K562 (cell line): Measurements from ENCODE around the gene AHCYL1. TPM values are rescaled to one million over a fixed set of nuclear protein-coding genes. Genes with fewer than 3 reads are reported as not detected.

Source experiments
- ATAC-seq: fragments of 200-7000 bp; cut with Tn5 transposase; 3 replicates; pipeline ENCODE4 v1.9.1; 2020; ENCODE audit warnings: moderate library complexity
- BruUV-seq: library from RNA; stranded (reverse); fragments of 400-500 nt; replicated peaks from 2 replicates; lab custom pipeline; 2021; lab: Mats Ljungman, UMichigan
- CTCF ChIA-PET: fragments of 300-600 bp; formaldehyde crosslinking; extraction: SDS; loops from one replicate; lab custom pipeline; 2021; ENCODE audit warnings: low intra/inter-chr PET ratio; lab: Yijun Ruan, JAX
- POLR2A ChIA-PET: fragments of 300-600, 350-650 bp; sonication (Branson Sonifier 250); formaldehyde crosslinking; extraction: SDS; loops from one replicate; lab custom pipeline; 2021; ENCODE audit warnings: antibody characterized with exemption, inconsistent platforms; lab: Yijun Ruan, JAX
- DNase-seq, 4 experiments: peaks; one replicate each; pipeline versions ENCODE4 v3.0.0 to v3.0.0-alpha.2; 2011 to 2018; ENCODE audit warnings: low spot score in 3 of 4, mixed read lengths in 3 of 4; ENCODE audit errors: extremely low read depth in 1 of 4
- FAIRE-seq: peaks from 2 replicates; lab custom pipeline; 2011; peaks lifted over from hg19 to GRCh38; lab: Jason Lieb, UNC
- H2AFZ ChIP-seq: 2 replicates; pipeline ENCODE4 v1.6.0; 2011; ENCODE audit warnings: low read depth, low read length, control low read depth, inconsistent platforms
- H3K27ac ChIP-seq: fragments of 200-600 bp; 3 replicates; pipeline ENCODE4 v1.8.0; 2011; ENCODE audit warnings: low read depth, mild to moderate bottlenecking, control low read depth, inconsistent platforms, low read length, moderate library complexity, mixed read lengths; ENCODE audit errors: extremely low read depth
- H3K27me3 ChIP-seq, 2 experiments: fragments of 300-600 bp in 1 of 2; 2 replicates in 1 of 2; 3 replicates in 1 of 2; pipeline versions ENCODE4 v1.6.0 to v1.8.0; 2011; ENCODE audit warnings: inconsistent platforms in 2 of 2, low read length in 2 of 2, mild to moderate bottlenecking in 1 of 2, mixed read lengths in 1 of 2, moderate library complexity in 1 of 2; ENCODE audit not compliant: control insufficient read depth in 2 of 2, insufficient read depth in 2 of 2
- H3K36me3 ChIP-seq: fragments of 300-600 bp; 3 replicates; pipeline ENCODE4 v1.8.0; 2011; ENCODE audit warnings: mild to moderate bottlenecking, low read length, inconsistent platforms; ENCODE audit not compliant: control insufficient read depth, insufficient read depth
- H3K4me1 ChIP-seq, 2 experiments: fragments of 200-600 bp in 1 of 2; replicated peaks in 1 of 2; 2 replicates in 1 of 2; 3 replicates in 1 of 2; pipeline versions ENCODE4 v1.5.1 to v1.8.0; 2011; ENCODE audit warnings: inconsistent platforms in 2 of 2, low read length in 2 of 2, mild to moderate bottlenecking in 1 of 2, mixed read lengths in 1 of 2, moderate library complexity in 1 of 2; ENCODE audit not compliant: control insufficient read depth in 2 of 2, insufficient read depth in 2 of 2
- H3K4me2 ChIP-seq: 2 replicates; pipeline ENCODE4 v1.6.1; 2011; ENCODE audit warnings: low read length, control low read depth, inconsistent platforms, mixed read lengths; ENCODE audit not compliant: insufficient read depth
- H3K4me3 ChIP-seq: fragments of 200-600 bp; sonication (generic), shearing (Covaris generic); 2 replicates; pipeline ENCODE4 v1.5.1; 2016; ENCODE audit warnings: control low read depth, inconsistent platforms
- H3K79me2 ChIP-seq: fragments of 200-600 bp; 3 replicates; pipeline ENCODE4 v1.8.0; 2011; ENCODE audit warnings: low read length, inconsistent platforms; ENCODE audit not compliant: control insufficient read depth, insufficient read depth
- H3K9ac ChIP-seq, 2 experiments: 2 replicates each; pipeline versions ENCODE4 v1.6.0 to v1.6.1; 2011; ENCODE audit warnings: low read depth in 2 of 2, low read length in 2 of 2, control low read depth in 1 of 2, inconsistent platforms in 1 of 2, mild to moderate bottlenecking in 1 of 2, mixed read lengths in 1 of 2; ENCODE audit not compliant: insufficient read depth in 1 of 2
- H3K9me1 ChIP-seq: one replicate; pipeline ENCODE4 v1.6.0; 2011; ENCODE audit warnings: inconsistent platforms, mild to moderate bottlenecking, low read length, moderate library complexity; ENCODE audit not compliant: control insufficient read depth, insufficient read depth
- H3K9me3 ChIP-seq: replicated peaks from 2 replicates; pipeline ENCODE4 v1.5.1; 2011; ENCODE audit warnings: low read depth, low read length, inconsistent platforms; ENCODE audit not compliant: control insufficient read depth, insufficient read depth
- H4K20me1 ChIP-seq: replicated peaks from 2 replicates; pipeline ENCODE4 v1.6.1; 2011; ENCODE audit warnings: low read length, inconsistent platforms, mixed read lengths; ENCODE audit not compliant: control insufficient read depth, insufficient read depth
- CEBPB ChIP-seq: fragments of 450-650 bp; IDR thresholded peaks from 2 replicates; pipeline ENCODE4 v1.6.1; 2016; ENCODE audit warnings: missing genetic modification characterization, missing compliant biosample characterization
- CEBPG ChIP-seq, 3 experiments: fragments of 200-800 bp in 1 of 3; sonication (Bioruptor generic) in 1 of 3; sonication (generic) in 1 of 3; formaldehyde crosslinking in 1 of 3; IDR thresholded peaks in 2 of 3; conservative IDR thresholded peaks in 1 of 3; 2 replicates each; pipeline versions ENCODE4 v1.6.1 to v1.8.0; 2016 to 2022; ENCODE audit warnings: missing compliant biosample characterization in 2 of 3, missing genetic modification characterization in 2 of 3, mild to moderate bottlenecking in 1 of 3, missing genetic modification reagents in 1 of 3
- DACH1 ChIP-seq: fragments of 450-650 bp; IDR thresholded peaks from 2 replicates; pipeline ENCODE4 v1.6.1; 2018; ENCODE audit not compliant: partially characterized antibody
- GATAD2B ChIP-seq: fragments of 450-650 bp; IDR thresholded peaks from 2 replicates; pipeline ENCODE4 v1.6.1; 2017; ENCODE audit warnings: mild to moderate bottlenecking, borderline replicate concordance
- SIRT6 ChIP-seq: IDR thresholded peaks from one replicate; pipeline ENCODE4 v1.6.1; 2012; ENCODE audit warnings: low read depth, mild to moderate bottlenecking, control low read depth, inconsistent platforms, low read length, moderate library complexity
- ZNF224 ChIP-seq: sonication (generic); formaldehyde crosslinking; IDR thresholded peaks from 2 replicates; pipeline ENCODE4 v1.8.0; 2022; ENCODE audit warnings: mild to moderate bottlenecking, missing genetic modification reagents
- ZNF778 ChIP-seq: fragments of 450-650 bp; formaldehyde crosslinking; IDR thresholded peaks from 2 replicates; pipeline ENCODE4 v1.4.0; 2020; ENCODE audit warnings: mild to moderate bottlenecking, moderate library complexity
- WGBS: fragments of 100-300 bp; shearing (Covaris generic); methylation state at CpG from one replicate; pipeline ENCODE4 v1.1.6; 2016; ENCODE audit warnings: low coverage, mixed read lengths; ENCODE audit not compliant: insufficient coverage; ENCODE audit errors: missing lambda C conversion rate; 5-methylcytosine and 5-hydroxymethylcytosine counted together
- in situ Hi-C: fragments of 300-500 bp; cut with MboI; formaldehyde crosslinking; loops from 4 replicates; pipeline ENCODE4 v1.15.0; 2018; ENCODE audit warnings: inconsistent platforms, mixed read lengths
- intact Hi-C: fragments of 100-400 bp; cut with micrococcal nuclease; formaldehyde crosslinking; loops from 2 replicates; pipeline ENCODE4 v1.14.2; 2022
- polyA plus RNA-seq, 8 experiments: library from polyadenylated mRNA; depleted of rRNA in 4 of 8; stranded (reverse) in 5 of 8; unstranded in 3 of 8; fragments of >200 nt; fragmentation: Nextera tagmentation in 2 of 8; fragmentation: Illumina TruSeq in 1 of 8; extraction: Ambion mirVana in 2 of 8; extraction: Trizol in 1 of 8; gene quantifications; 2 replicates each; pipeline versions ENCODE4 v1.2.1 to v1.2.3, GENCODE V29; 2011 to 2014; ENCODE audit warnings: inconsistent platforms in 1 of 8, missing spikeins in 1 of 8
- total RNA-seq, 7 experiments: library from RNA; depleted of rRNA in 6 of 7; stranded (reverse); fragments of >200 nt in 6 of 7; fragmentation: Illumina TruSeq in 2 of 7; extraction: Trizol in 2 of 7; gene quantifications; 2 replicates each; pipeline versions ENCODE4 v1.2.1 to v1.2.3, GENCODE V29; 2011 to 2021; ENCODE audit warnings: low replicate concordance in 1 of 7
- TF ChIP-seq, protein P1 (sequence below), 2 experiments: fragments of 450-650 bp in 1 of 2; sonication (generic) in 1 of 2; formaldehyde crosslinking in 1 of 2; IDR thresholded peaks in 1 of 2; conservative IDR thresholded peaks in 1 of 2; 2 replicates each; pipeline versions ENCODE4 v1.6.1 to v1.8.1; 2016 to 2023; ENCODE audit warnings: mild to moderate bottlenecking in 2 of 2, moderate library complexity in 2 of 2, inconsistent platforms in 1 of 2, missing genetic modification reagents in 1 of 2
- TF ChIP-seq, protein P2 (sequence below), 3 experiments: IDR thresholded peaks in 2 of 3; conservative IDR thresholded peaks in 1 of 3; 2 replicates each; pipeline ENCODE4 v1.5.1; 2011 to 2012; ENCODE audit warnings: low read length in 3 of 3, mild to moderate bottlenecking in 3 of 3, control low read depth in 2 of 3, improper control_type of control experiment in 1 of 3, inconsistent platforms in 1 of 3, low read depth in 1 of 3, mixed read lengths in 1 of 3, moderate library complexity in 1 of 3; ENCODE audit not compliant: insufficient read depth in 2 of 3
- TF ChIP-seq, protein P3 (sequence below): fragments of 450-650 bp; formaldehyde crosslinking; IDR thresholded peaks from 2 replicates; pipeline ENCODE4 v1.4.0; 2020; ENCODE audit warnings: mild to moderate bottlenecking, moderate library complexity
- TF ChIP-seq, protein P4 (sequence below): fragments of 450-650 bp; IDR thresholded peaks from 2 replicates; pipeline ENCODE4 v1.6.1; 2016; ENCODE audit warnings: missing biosample characterization, missing genetic modification characterization

AHCYL1 gene
- total and polyA plus RNA-seq, 9 of the 15 experiments (the other 6 are each of a cell fraction or from before 2014, with no cell fraction given): 27.3 to 118 (median 44.5) TPM

DNA sequence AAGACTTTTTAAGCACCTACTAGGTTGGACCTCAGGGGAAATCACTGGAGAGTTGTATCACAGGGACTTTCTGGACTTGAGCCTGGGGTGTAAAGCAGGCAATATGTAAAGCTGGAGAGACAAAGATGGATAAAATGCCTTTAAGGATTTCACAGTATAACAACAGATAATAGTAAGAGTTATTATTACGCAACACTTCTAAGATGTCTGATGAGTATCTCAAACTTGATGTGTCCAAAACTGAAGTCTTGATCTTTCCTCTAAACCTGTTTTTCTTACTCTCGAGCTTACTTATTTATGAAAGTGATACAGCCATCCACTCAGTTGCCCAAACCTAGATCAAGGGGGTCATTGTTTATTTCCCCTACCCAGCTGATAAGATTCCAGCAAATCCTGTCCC is 47.8 kb downstream of the AHCYL1 start:
- intact Hi-C loops (loop anchor here (5.0 kb wide), 1 partner anchor 305 kb away; the partner anchor contains the start of gene RBM15), in situ Hi-C loops (no loop called here)
- Histone ChIP-seq H3K4me3 (no peak overlapping the region), H2AFZ (peak overlapping the region; percentile 92; the same call in 1 of the 2 replicates), H3K4me1 (peaks cover 16 to 40% of the 10 kb centered on the region in 2 experiments), H3K27me3 (no peaks in the 10 kb centered on the region), H3K9ac (no peak overlapping the region), H4K20me1 (peaks cover 5% of the 10 kb centered on the region; the same call in 1 of the 2 replicates), H3K36me3 (peaks cover 9% of the 10 kb centered on the region), H3K79me2 (peaks cover 27% of the 10 kb centered on the region), H3K9me3 (no peaks in the 10 kb centered on the region), H3K27ac (no peak overlapping the region), H3K9me1 (no peaks in the 10 kb centered on the region), H3K4me2 (no peak overlapping the region)
- no TSS peak for BruUV-seq
- POLR2A ChIA-PET: interaction anchor here (0.6 to 14.6 kb wide), 5 partner anchors 12 to 49 kb away, joined by 3 to 200 read pairs (median 3); no protein-coding TSS in a partner anchor
- 69% methylated on average over 2 of the region's 2 CpGs for WGBS
- TF ChIP-seq CEBPB (tag) (peak; percentile 99), SIRT6 (no peak), DACH1 (peak; percentile 41), CEBPG (CRISPR knock-in tag; IDR thresholded peaks at IDR 0.05) (peak; percentile 50), CEBPG (tag; conservative IDR thresholded peaks at IDR 0.05 in 1 of 2, IDR thresholded peaks at IDR 0.05 in 1 of 2) (peak; percentile 96 to 100), ZNF778 (CRISPR knock-in tag) (no peak), ZNF224 (CRISPR knock-in tag) (no peak), GATAD2B (0 out of 2 replicates have a peak, but pooled peaks have one; percentile 20)
- TF ChIP-seq, protein P1, sequence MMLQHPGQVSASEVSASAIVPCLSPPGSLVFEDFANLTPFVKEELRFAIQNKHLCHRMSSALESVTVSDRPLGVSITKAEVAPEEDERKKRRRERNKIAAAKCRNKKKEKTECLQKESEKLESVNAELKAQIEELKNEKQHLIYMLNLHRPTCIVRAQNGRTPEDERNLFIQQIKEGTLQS (IDR thresholded peaks at IDR 0.05): peak; percentile 37
- TF ChIP-seq, protein P1 (CRISPR knock-in tag; conservative IDR thresholded peaks at IDR 0.05): no peak
- TF ChIP-seq, protein P2, sequence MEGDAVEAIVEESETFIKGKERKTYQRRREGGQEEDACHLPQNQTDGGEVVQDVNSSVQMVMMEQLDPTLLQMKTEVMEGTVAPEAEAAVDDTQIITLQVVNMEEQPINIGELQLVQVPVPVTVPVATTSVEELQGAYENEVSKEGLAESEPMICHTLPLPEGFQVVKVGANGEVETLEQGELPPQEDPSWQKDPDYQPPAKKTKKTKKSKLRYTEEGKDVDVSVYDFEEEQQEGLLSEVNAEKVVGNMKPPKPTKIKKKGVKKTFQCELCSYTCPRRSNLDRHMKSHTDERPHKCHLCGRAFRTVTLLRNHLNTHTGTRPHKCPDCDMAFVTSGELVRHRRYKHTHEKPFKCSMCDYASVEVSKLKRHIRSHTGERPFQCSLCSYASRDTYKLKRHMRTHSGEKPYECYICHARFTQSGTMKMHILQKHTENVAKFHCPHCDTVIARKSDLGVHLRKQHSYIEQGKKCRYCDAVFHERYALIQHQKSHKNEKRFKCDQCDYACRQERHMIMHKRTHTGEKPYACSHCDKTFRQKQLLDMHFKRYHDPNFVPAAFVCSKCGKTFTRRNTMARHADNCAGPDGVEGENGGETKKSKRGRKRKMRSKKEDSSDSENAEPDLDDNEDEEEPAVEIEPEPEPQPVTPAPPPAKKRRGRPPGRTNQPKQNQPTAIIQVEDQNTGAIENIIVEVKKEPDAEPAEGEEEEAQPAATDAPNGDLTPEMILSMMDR (IDR thresholded peaks at IDR 0.05 in 2 of 3, conservative IDR thresholded peaks at IDR 0.05 in 1 of 3; ENCODE audit: insufficient read depth in 2 of 3, low read depth in 1 of 3, low read length in 3 of 3): no peak
- TF ChIP-seq, protein P3, sequence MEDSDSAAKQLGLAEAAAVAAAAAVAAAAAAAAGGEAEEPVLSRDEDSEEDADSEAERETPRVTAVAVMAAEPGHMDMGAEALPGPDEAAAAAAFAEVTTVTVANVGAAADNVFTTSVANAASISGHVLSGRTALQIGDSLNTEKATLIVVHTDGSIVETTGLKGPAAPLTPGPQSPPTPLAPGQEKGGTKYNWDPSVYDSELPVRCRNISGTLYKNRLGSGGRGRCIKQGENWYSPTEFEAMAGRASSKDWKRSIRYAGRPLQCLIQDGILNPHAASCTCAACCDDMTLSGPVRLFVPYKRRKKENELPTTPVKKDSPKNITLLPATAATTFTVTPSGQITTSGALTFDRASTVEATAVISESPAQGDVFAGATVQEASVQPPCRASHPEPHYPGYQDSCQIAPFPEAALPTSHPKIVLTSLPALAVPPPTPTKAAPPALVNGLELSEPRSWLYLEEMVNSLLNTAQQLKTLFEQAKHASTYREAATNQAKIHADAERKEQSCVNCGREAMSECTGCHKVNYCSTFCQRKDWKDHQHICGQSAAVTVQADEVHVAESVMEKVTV (CRISPR knock-in tag): no peak
- TF ChIP-seq, protein P4, sequence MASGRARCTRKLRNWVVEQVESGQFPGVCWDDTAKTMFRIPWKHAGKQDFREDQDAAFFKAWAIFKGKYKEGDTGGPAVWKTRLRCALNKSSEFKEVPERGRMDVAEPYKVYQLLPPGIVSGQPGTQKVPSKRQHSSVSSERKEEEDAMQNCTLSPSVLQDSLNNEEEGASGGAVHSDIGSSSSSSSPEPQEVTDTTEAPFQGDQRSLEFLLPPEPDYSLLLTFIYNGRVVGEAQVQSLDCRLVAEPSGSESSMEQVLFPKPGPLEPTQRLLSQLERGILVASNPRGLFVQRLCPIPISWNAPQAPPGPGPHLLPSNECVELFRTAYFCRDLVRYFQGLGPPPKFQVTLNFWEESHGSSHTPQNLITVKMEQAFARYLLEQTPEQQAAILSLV (tag): peak; percentile 94
- CTCF ChIA-PET: no interaction called here
- ATAC-seq (no peak), DNase-seq (no peak), FAIRE-seq (no peak)
